Smooth muscle cell (in vitro differentiated cells): ENCODE data around the gene CDK4. TPM values are rescaled to one million over a fixed set of nuclear protein-coding genes. Genes with fewer than 3 reads are reported as not detected.
"Not testable (repeated sequence)": the region's sequence is repeated elsewhere in the genome, so short reads cannot be mapped to it uniquely, and the experiment has no call there.

Experiments
- DNase-seq: peaks from one replicate; lab custom pipeline; 2025; ENCODE audit not compliant: unreplicated experiment; lab: John Stamatoyannopoulos, UW
- H2AFZ ChIP-seq: fragments of 200-600 bp; sonication (generic); 2 replicates; pipeline ENCODE4 v1.6.0; 2016; ENCODE audit warnings: antibody characterized with exemption, low read depth, mild to moderate bottlenecking
- H3F3A ChIP-seq: fragments of 200-600 bp; sonication (generic); 2 replicates; pipeline ENCODE4 v1.6.0; 2017; ENCODE audit warnings: antibody characterized with exemption, low read depth
- H3K27ac ChIP-seq: fragments of 200-600 bp; sonication (generic); 2 replicates; pipeline ENCODE4 v1.5.1; 2016; ENCODE audit warnings: low read depth, mild to moderate bottlenecking
- H3K27me3 ChIP-seq: fragments of 200-600 bp; sonication (generic); 2 replicates; pipeline ENCODE4 v1.6.1; 2016; ENCODE audit warnings: low read depth, mild to moderate bottlenecking
- H3K36me3 ChIP-seq: fragments of 200-600 bp; sonication (generic); 2 replicates; pipeline ENCODE4 v1.5.1; 2016; ENCODE audit warnings: low read depth
- H3K4me1 ChIP-seq: fragments of 200-600 bp; sonication (generic); 2 replicates; pipeline ENCODE4 v1.5.1; 2016; ENCODE audit warnings: low read depth
- H3K4me2 ChIP-seq: fragments of 200-600 bp; sonication (generic); 2 replicates; pipeline ENCODE4 v1.6.0; 2016; ENCODE audit warnings: mild to moderate bottlenecking
- H3K4me3 ChIP-seq: fragments of 200-600 bp; sonication (generic); 2 replicates; pipeline ENCODE4 v1.5.1; 2016; ENCODE audit warnings: mild to moderate bottlenecking
- H3K79me2 ChIP-seq: fragments of 200-600 bp; sonication (generic); 2 replicates; pipeline ENCODE4 v1.6.0; 2016; ENCODE audit warnings: low read depth, mild to moderate bottlenecking
- H3K9ac ChIP-seq: fragments of 200-600 bp; sonication (generic); 2 replicates; pipeline ENCODE4 v1.6.0; 2016; ENCODE audit warnings: low read depth
- H3K9me3 ChIP-seq: fragments of 200-600 bp; sonication (generic); replicated peaks from 2 replicates; pipeline ENCODE4 v1.5.1; 2016; ENCODE audit warnings: low read depth
- H4K20me1 ChIP-seq: fragments of 200-600 bp; sonication (generic); 2 replicates; pipeline ENCODE4 v1.6.0; 2016; ENCODE audit warnings: low read depth
- CTCF ChIP-seq: fragments of 200-600 bp; sonication (generic); IDR thresholded peaks from 2 replicates; pipeline ENCODE4 v1.5.1; 2017; ENCODE audit warnings: borderline replicate concordance, mild to moderate bottlenecking, antibody characterized with exemption; ENCODE audit not compliant: insufficient read depth, poor library complexity, severe bottlenecking
- WGBS: methylation state at CpG from one replicate; pipeline ENCODE4 v1.1.7; 2016; ENCODE audit warnings: low lambda C conversion rate; 5-methylcytosine and 5-hydroxymethylcytosine counted together
- polyA plus RNA-seq: library from polyadenylated mRNA; unstranded; fragments of >200 nt; fragmentation: Nextera tagmentation; extraction: Ambion mirVana; gene quantifications from 2 replicates; pipeline ENCODE4 v1.2.1, GENCODE V29; 2016
- total RNA-seq: library from RNA; depleted of rRNA; stranded (reverse); fragments of >200 nt; gene quantifications from 2 replicates; pipeline ENCODE4 v1.2.3, GENCODE V29; 2014

Gene CDK4
- total and polyA plus RNA-seq, 2 experiments from 2014 or later, result 144 to 235 TPM

GRCh38 chr12:57723630-57723962, 28.5 kb downstream of the CDK4 start:
- Histone ChIP-seq H3K4me1 (peaks cover 3% of the 10 kb centered on the region), H3K4me3 (no peak overlapping the region), H3K9ac (no peak overlapping the region), H3K27ac (no peak overlapping the region), H3F3A (no peaks in the 10 kb centered on the region), H2AFZ (no peak overlapping the region), H3K36me3 (no peaks in the 10 kb centered on the region), H3K4me2 (no peak overlapping the region), H3K27me3 (peaks cover 41% of the 10 kb centered on the region), H3K79me2 (no peaks in the 10 kb centered on the region), H3K9me3 (no peaks in the 10 kb centered on the region), H4K20me1 (no peaks in the 10 kb centered on the region)
- TF ChIP-seq CTCF, result no peak
- DNase-seq, result no peak
- WGBS, result 58% methylated on average over 2 of the region's 2 CpGs

GRCh38 chr12:57722716-57723629, 29.1 kb downstream of the CDK4 start:
- Histone ChIP-seq H3K36me3 (no peaks in the 10 kb centered on the region), H3K9ac (no peak overlapping the region), H3K27me3 (peaks cover 35% of the 10 kb centered on the region), H3K4me2 (no peak overlapping the region), H3K4me1 (peaks cover 3% of the 10 kb centered on the region), H3F3A (no peaks in the 10 kb centered on the region), H2AFZ (no peak overlapping the region), H3K4me3 (no peak overlapping the region), H3K27ac (no peak overlapping the region), H3K9me3 (no peaks in the 10 kb centered on the region), H4K20me1 (no peaks in the 10 kb centered on the region), H3K79me2 (no peaks in the 10 kb centered on the region)
- DNase-seq, result no peak
- no peak for TF ChIP-seq CTCF
- WGBS, result 73% methylated on average over 11 of the region's 11 CpGs

- H3F3A ChIP-seq, DNase-seq, H2AFZ ChIP-seq, H3K79me2 ChIP-seq, H3K4me1 ChIP-seq, H3K9ac ChIP-seq, H3K36me3 ChIP-seq, H3K9me3 ChIP-seq, H3K27ac ChIP-seq, H3K4me2 ChIP-seq, H3K4me3 ChIP-seq, H4K20me1 ChIP-seq: not testable (repeated sequence)
- WGBS, result 96% methylated on average over 16 of the region's 16 CpGs
- H3K27me3 ChIP-seq, result peaks cover 26% of the 10 kb centered on the region
These were observed 30.1 kb downstream of the CDK4 start for GRCh38 chr12:57721846-57722608.
